Measurements from ENCODE around the gene CLTA. TPM values are rescaled to one million over a fixed set of nuclear protein-coding genes. Genes with fewer than 3 reads are reported as not detected.

CLTA gene
- total RNA-seq, 1 donor from 2014 or later = 185 TPM

GRCh38 chr9:36149197-36149596, 41.5 kb upstream of the CLTA start:
- no peaks in the 10 kb centered on the region for H3K27me3 Mint-ChIP-seq
- TF ChIP-seq, protein P1, sequence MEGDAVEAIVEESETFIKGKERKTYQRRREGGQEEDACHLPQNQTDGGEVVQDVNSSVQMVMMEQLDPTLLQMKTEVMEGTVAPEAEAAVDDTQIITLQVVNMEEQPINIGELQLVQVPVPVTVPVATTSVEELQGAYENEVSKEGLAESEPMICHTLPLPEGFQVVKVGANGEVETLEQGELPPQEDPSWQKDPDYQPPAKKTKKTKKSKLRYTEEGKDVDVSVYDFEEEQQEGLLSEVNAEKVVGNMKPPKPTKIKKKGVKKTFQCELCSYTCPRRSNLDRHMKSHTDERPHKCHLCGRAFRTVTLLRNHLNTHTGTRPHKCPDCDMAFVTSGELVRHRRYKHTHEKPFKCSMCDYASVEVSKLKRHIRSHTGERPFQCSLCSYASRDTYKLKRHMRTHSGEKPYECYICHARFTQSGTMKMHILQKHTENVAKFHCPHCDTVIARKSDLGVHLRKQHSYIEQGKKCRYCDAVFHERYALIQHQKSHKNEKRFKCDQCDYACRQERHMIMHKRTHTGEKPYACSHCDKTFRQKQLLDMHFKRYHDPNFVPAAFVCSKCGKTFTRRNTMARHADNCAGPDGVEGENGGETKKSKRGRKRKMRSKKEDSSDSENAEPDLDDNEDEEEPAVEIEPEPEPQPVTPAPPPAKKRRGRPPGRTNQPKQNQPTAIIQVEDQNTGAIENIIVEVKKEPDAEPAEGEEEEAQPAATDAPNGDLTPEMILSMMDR (IDR thresholded peaks at IDR 0.05; ENCODE audit: unreplicated experiment) = no peak
- peaks cover 13% of the 10 kb centered on the region for H3K9me3 Mint-ChIP-seq (ENCODE audit: low read depth)
- no peak overlapping the region for H3K4me3 Mint-ChIP-seq (ENCODE audit: low read depth)
- no peaks in the 10 kb centered on the region for H3K4me1 Mint-ChIP-seq (ENCODE audit: low read depth)
- peaks cover 11% of the 10 kb centered on the region for H3K36me3 Mint-ChIP-seq (ENCODE audit: insufficient read depth)
- no peak for DNase-seq (ENCODE audit: low spot score, unreplicated experiment)
- H3K27ac Mint-ChIP-seq = no peak overlapping the region

DNA sequence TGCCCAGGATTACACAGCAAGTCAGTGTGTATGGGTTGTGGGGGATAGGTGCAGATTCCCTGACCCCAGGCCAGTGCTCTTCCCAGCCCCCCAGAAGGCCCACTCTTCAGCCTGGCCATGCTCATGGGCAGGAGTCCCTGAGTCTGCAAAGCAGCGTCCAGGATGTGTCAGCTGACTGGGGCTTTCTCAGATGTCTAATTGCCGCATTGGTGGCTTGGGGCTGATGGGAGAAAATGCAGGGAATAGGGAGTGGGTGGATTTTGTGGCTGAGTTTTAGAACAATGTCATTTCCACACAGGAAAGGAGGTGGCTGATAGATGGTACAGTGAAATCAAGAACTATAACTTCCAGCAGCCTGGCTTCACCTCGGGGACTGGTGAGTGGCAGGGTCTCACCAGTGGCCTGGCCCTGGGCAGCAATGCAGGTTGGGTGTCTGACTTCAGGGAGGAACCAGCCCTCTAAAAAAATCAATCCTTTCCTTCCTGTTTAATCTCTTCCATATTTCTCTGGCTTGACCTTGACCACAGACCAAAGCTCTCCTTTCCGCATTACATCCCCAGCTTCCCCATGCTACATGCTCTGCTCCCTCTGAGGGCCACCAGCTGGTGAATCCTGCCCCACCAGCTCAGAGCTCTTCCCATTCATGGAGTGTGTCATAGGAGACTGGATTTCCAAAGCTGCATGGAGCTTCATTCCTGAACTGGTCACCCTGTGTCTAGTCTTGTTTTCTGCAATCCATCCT, 40.0 kb upstream of the CLTA start:
- H3K4me3 Mint-ChIP-seq (ENCODE audit: low read depth) = no peak overlapping the region
- H3K9me3 Mint-ChIP-seq (ENCODE audit: low read depth) = peaks cover 7% of the 10 kb centered on the region
- TF ChIP-seq, protein P1 (IDR thresholded peaks at IDR 0.05; ENCODE audit: unreplicated experiment) = no peak
- peaks cover 8% of the 10 kb centered on the region for H3K36me3 Mint-ChIP-seq (ENCODE audit: insufficient read depth)
- DNase-seq (ENCODE audit: low spot score, unreplicated experiment) = no peak
- no peaks in the 10 kb centered on the region for H3K4me1 Mint-ChIP-seq (ENCODE audit: low read depth)
- no peaks in the 10 kb centered on the region for H3K27me3 Mint-ChIP-seq
- H3K27ac Mint-ChIP-seq = no peak overlapping the region

GRCh38 chr9:36151316-36152210, 39.2 kb upstream of the CLTA start:
- H3K4me1 Mint-ChIP-seq (ENCODE audit: low read depth) = no peaks in the 10 kb centered on the region

GRCh38 chr9:36152741-36153438, 37.8 kb upstream of the CLTA start:
- Mint-ChIP-seq H3K4me1 (ENCODE audit: low read depth) (no peaks in the 10 kb centered on the region), H3K9me3 (ENCODE audit: low read depth) (no peaks in the 10 kb centered on the region), H3K27ac (no peak overlapping the region), H3K27me3 (no peaks in the 10 kb centered on the region), H3K4me3 (ENCODE audit: low read depth) (no peak overlapping the region), H3K36me3 (ENCODE audit: insufficient read depth) (no peaks in the 10 kb centered on the region)
- TF ChIP-seq, protein P1 (IDR thresholded peaks at IDR 0.05; ENCODE audit: unreplicated experiment) = no peak
- no peak for DNase-seq (ENCODE audit: low spot score, unreplicated experiment)

More at GRCh38 chr9:36151316-36152210, 39.2 kb upstream of the CLTA start:
- no peak overlapping the region for H3K27ac Mint-ChIP-seq
- TF ChIP-seq, protein P1 (IDR thresholded peaks at IDR 0.05; ENCODE audit: unreplicated experiment) = no peak
- no peaks in the 10 kb centered on the region for H3K9me3 Mint-ChIP-seq (ENCODE audit: low read depth)
- DNase-seq (ENCODE audit: low spot score, unreplicated experiment) = no peak
- peaks cover 1% of the 10 kb centered on the region for H3K36me3 Mint-ChIP-seq (ENCODE audit: insufficient read depth)
- no peaks in the 10 kb centered on the region for H3K27me3 Mint-ChIP-seq
- H3K4me3 Mint-ChIP-seq (ENCODE audit: low read depth) = no peak overlapping the region

- no peak for DNase-seq (ENCODE audit: low spot score, unreplicated experiment)
- no peaks in the 10 kb centered on the region for H3K27me3 Mint-ChIP-seq
Measured at GRCh38 chr9:36153746-36154145, 37.0 kb upstream of the CLTA start.

More at GRCh38 chr9:36153746-36154145, 37.0 kb upstream of the CLTA start:
- no peak overlapping the region for H3K4me3 Mint-ChIP-seq (ENCODE audit: low read depth)
- TF ChIP-seq, protein P1 (IDR thresholded peaks at IDR 0.05; ENCODE audit: unreplicated experiment) = no peak
- H3K9me3 Mint-ChIP-seq (ENCODE audit: low read depth) = no peaks in the 10 kb centered on the region
- no peaks in the 10 kb centered on the region for H3K36me3 Mint-ChIP-seq (ENCODE audit: insufficient read depth)
- H3K4me1 Mint-ChIP-seq (ENCODE audit: low read depth) = no peaks in the 10 kb centered on the region
- H3K27ac Mint-ChIP-seq = no peak overlapping the region
